ENCODE results near the gene TGM6.

DNA sequence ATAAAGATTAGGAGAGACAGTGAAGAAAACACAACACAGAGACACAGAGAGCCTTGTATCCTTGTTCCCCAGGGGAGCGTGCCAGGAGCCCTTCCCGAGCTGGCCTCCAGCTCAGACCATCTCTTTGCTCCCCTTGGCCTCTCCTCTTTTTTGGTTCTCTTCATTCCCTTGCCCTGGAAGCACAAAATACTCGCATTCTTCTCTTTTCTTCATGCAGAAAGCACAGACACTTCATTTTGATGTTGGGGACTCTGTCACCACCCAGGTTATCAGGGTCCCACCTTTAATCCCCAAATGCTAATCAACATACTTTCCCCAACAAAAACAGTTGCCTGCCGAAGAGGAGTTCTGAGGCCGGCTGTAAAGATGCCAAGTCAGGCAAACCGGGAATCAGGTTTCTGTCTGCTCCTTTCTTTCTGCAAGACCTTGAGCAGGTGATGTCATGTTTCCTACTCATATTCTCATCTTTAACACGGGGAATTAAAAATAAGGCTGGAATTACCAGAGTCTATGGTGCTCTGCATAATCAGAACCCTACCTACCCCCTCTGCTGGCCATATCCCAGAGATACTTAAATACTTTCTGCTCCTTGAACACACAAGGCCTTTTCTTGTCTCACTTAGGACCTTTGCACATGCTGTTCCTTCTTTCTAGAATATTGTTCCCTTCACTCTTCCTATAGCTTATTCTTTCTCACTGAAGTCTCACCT, 21.7 kb downstream of the TGM6 start:
- TF ChIP-seq FOXJ3 (CRISPR knock-in tag; IDR thresholded peaks at IDR 0.05) (no peak), POLR2AphosphoS5 (IDR thresholded peaks at IDR 0.05; ENCODE audit: control insufficient read depth, insufficient read depth, low read depth, low read length) (no peak), NFE2L1 (tag; IDR thresholded peaks at IDR 0.05; ENCODE audit: borderline replicate concordance, low read depth) (no peak), CTCF (IDR thresholded peaks at IDR 0.05 in 2 of 3, conservative IDR thresholded peaks at IDR 0.05 in 1 of 3; ENCODE audit: insufficient read depth in 2 of 3, low read depth in 1 of 3, low read length in 3 of 3) (no peak), SP1 (CRISPR knock-in tag; IDR thresholded peaks at IDR 0.05) (no peak), JUNB (CRISPR knock-in tag; conservative IDR thresholded peaks at IDR 0.05) (no peak), RAD21 (CRISPR knock-in tag; conservative IDR thresholded peaks at IDR 0.05 in 1 of 2, IDR thresholded peaks at IDR 0.05 in 1 of 2) (no peak), KDM1A (IDR thresholded peaks at IDR 0.05) (no peak), ZNF3 (CRISPR knock-in tag; IDR thresholded peaks at IDR 0.05) (no peak), ZNF778 (CRISPR knock-in tag; IDR thresholded peaks at IDR 0.05) (no peak), CHD7 (IDR thresholded peaks at IDR 0.05; ENCODE audit: low read depth, low read length) (no peak), SIX5 (IDR thresholded peaks at IDR 0.05; ENCODE audit: borderline replicate concordance in 1 of 2, insufficient read depth in 1 of 2, low read depth in 1 of 2, low read length in 2 of 2) (no peak)

All from K562 (cell line).